Epidermal melanocyte (primary cell): ENCODE data around the gene EWSR1.
A peak's percentile ranks its signal among the peaks of the same experiment; 100 is the strongest.
"Not testable (repeated sequence)": the region's sequence is repeated elsewhere in the genome, so short reads cannot be mapped to it uniquely, and the experiment has no call there.

Experiments
- DNase-seq: peaks from one replicate; pipeline ENCODE4 v3.0.0; 2011; ENCODE audit warnings: low spot score; ENCODE audit not compliant: insufficient read length

EWSR1 gene

GRCh38 chr22:29245626-29246385, 22.3 kb upstream of the EWSR1 start:
- peak; percentile 72 for DNase-seq

GRCh38 chr22:29247891-29248290, 20.2 kb upstream of the EWSR1 start:
- not testable (repeated sequence) for DNase-seq

GRCh38 chr22:29251265-29251664, 16.8 kb upstream of the EWSR1 start:
- no peak for DNase-seq

GRCh38 chr22:29251981-29252911, 15.8 kb upstream of the EWSR1 start:
- DNase-seq, result no peak

- no peak for DNase-seq
Observed at GRCh38 chr22:29253561-29254285, 14.3 kb upstream of the EWSR1 start.

- no peak for DNase-seq
Observed at GRCh38 chr22:29254286-29254660, 13.8 kb upstream of the EWSR1 start.

GRCh38 chr22:29255064-29255621, 12.9 kb upstream of the EWSR1 start:
- no peak for DNase-seq

GRCh38 chr22:29256606-29257325, 11.3 kb upstream of the EWSR1 start:
- DNase-seq, result no peak

- DNase-seq, result no peak
Observed at GRCh38 chr22:29257751-29258181, 10.3 kb upstream of the EWSR1 start.

GRCh38 chr22:29258407-29259252, 9.4 kb upstream of the EWSR1 start:
- DNase-seq, result no peak

- DNase-seq, result no peak
Observed at GRCh38 chr22:29259253-29259899, 8.7 kb upstream of the EWSR1 start.

- DNase-seq, result no peak
Observed at GRCh38 chr22:29260031-29260560, 8.0 kb upstream of the EWSR1 start.

- no peak for DNase-seq
Observed at GRCh38 chr22:29260601-29261315, 7.3 kb upstream of the EWSR1 start.

GRCh38 chr22:29263791-29264276, 4.2 kb upstream of the EWSR1 start:
- no peak for DNase-seq

- DNase-seq, result no peak
Observed at GRCh38 chr22:29265305-29265704, 2.8 kb upstream of the EWSR1 start.

GRCh38 chr22:29265929-29266328, 2.1 kb upstream of the EWSR1 start:
- DNase-seq, result no peak

- DNase-seq, result no peak
Observed at GRCh38 chr22:29266564-29267461, 1.3 kb upstream of the EWSR1 start.
